Measurements from ENCODE around the gene GDPGP1.
A peak's percentile ranks its signal among the peaks of the same experiment; 100 is the strongest.

Gene GDPGP1

DNA sequence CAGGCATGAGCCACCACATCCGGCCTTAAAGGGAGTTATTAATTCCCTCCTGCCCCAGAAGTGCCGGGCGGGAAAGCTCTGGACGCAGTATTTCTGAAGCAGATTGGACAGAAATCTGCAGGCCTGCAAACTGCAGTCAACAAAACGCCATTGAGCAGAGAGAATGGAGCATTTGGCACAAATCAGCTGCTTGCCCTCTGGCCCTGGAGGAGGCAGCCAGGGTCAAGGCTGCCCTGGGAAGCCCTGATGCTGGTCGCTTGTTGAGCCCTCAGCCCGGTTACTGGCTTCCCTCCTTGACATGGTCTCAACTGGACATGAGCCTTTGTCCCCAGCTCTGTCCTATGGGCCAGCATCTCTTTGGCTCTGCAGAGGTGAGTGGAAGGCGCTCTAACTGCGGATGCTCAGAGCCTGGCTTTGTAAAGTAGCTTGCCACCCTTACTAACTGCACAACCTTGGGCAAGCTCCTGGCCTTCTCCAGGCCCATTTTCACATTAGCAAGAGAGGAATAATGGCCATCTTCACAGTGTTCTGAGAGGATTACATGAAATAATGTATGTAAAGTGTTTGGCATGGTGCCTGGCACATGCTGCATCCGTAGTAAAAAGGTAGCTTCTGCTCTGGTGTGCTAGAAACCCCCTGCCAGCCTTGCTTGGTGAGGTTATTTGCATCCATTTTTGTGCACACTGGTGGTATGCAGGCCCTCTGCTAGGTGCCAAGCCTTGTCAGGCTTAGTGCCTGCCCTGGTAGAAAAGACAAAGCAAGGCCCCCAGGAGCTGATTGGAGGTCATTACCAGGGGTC, 28.8 kb upstream of the GDPGP1 start:
- DNase-seq, result no peak

DNA sequence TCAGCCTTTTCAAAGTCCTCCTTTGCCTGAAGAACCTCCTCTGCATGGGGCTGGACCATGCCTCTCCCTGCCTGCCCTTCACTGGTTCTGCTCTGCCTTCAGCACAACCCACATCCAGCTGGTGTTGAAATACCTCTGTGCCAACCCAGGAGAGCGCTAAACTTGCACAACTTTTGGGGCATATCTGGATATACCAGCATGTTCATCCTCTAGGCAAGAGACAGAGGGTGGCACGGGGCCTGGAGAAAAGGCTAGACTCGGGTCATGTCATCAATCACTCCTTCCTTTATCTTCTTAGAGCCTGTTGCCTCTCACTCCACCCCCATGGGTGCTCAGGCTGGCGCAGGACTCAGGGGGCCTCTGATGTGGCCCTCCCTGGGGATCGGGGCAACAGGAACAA, 28.1 kb upstream of the GDPGP1 start:
- peak; percentile 28 for DNase-seq

- no peak for DNase-seq
Measured at GRCh38 chr15:90207252-90207651, 26.8 kb upstream of the GDPGP1 start.

DNA sequence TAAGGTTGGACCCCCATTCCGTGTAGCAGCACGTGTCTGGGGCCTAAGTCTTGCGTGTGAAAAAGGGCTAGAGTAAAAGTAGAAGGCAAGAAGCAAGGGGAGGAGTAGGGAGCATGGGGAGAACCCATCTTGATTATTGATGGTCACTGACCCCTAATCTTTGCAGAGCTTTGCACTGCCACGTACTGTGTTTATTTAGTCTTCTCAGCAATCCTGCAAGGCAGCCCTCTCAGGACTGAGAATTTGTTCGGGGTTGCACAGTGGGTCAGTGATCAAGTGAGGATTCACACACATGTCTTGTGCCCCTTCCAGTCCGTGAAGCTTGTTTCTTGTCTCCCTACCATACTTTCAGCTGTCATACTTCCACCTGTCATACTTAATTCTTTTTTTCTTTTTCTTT, 25.7 kb upstream of the GDPGP1 start:
- no peak for DNase-seq

DNA sequence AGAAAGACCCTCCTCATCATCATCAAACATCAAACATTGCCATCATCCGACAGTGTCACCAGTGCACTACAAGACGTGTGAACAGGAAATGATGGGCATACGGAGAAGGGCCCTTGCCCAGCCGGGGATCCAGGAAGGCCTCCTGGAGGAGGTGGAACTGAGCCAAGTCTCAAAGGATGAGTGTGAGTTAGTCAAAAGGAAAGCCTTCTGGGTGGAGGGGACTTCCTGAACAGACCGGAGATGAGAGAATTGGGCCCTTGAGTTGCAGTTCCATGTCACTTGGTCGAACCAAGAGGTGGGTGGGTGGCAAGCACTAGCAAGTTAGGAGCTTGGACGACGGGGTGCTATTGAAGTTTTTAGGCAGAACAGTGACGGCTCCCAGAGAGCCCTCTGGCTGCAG, 24.4 kb upstream of the GDPGP1 start:
- no peak for DNase-seq

DNA sequence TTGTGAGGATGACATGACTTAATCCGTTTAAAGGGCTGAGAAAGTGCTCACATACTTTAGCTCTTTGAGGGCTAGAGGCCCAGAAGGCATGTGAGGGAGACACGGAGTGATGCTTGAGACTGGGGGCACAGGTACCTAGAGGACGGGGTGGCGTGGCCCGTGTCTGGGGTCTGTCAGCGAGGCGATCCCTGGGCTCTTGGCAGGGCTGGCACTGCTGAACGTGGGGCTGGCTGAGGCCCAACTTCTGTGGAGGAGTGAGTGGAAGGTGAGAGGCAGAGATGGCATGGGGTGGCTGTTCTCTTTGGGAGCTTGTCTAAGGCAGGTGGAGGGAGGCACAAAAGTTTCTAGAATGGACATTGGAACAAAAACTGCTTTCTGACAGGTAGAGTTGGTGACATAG, 23.4 kb upstream of the GDPGP1 start:
- DNase-seq, result no peak

DNA sequence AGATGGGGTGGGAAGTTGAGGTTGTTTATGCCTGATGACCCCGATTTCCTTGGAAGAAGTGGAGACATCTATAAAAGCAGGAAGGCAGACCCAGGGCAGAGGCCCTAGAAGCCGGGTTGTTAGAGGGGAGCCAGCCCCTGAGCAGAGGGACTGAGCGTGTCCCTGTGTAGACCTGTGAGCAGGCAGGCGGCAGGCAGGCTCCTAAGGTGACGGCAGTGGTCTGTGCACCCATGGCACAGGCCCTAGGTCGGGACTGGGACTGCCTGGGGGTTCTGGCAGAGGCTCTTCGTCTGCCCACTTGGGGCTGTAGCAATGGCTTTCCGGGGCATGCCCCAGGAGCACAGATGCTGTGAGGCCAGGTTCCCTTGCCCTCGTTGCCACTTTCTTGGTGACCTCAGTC, 23.0 kb upstream of the GDPGP1 start:
- DNase-seq, result no peak

DNA sequence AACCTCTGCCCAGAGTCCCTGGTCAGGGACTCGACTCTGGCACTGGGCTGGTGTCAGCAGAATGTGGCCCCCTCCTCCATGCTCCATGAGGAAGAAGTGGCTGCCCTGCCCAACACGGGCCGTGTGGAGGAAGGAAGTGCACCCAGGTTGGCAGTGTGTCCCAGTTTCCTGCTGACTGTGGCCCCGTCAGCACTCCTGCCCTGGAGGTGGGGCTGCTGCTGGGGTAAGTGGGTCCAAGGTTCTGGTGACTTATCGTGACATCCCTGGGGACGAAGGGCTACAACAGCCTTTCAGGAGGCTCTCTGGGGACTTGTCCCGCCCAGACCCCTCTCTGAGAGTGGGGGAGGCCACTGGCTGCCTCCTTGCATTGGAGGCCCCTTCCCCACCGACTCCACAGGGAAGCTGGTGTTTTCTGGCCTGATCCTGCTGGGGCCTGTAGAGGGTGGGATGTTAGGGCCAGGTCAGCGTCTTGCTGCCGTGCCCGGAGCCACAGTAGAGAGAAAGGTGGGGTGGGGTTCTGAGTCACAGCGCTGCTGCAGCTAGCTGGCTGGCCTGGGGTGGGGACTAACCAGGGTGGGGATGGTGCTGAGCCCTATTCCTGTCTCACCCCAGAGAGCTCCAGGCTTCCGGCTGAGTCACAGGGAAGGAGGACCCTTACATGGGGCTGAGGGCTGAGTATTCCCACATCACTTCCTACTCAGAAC, 22.4 kb upstream of the GDPGP1 start:
- DNase-seq, result peak; percentile 71

GRCh38 chr15:90212221-90213098, 21.5 kb upstream of the GDPGP1 start:
- DNase-seq, result no peak

- peak; percentile 37 for DNase-seq
Measured at GRCh38 chr15:90213122-90213817, 20.7 kb upstream of the GDPGP1 start.

DNA sequence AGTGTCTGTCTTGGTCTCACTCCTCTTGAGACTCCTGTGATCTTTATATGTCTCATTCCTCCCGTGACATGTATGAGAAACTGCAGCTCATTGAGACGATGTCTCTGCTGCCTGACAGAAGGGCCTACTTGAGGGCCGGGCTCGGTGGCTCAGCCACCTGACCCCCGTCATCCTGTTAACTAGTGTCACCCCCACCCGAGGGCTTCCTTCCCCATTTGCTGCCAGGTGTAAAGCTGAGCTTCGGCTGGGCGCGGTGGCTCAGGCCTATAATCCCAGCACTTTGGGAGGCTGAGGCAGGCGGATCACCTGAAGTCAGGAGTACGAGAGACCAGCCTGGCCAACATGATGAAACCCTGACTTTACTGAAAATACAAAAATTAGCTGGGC, 20.2 kb upstream of the GDPGP1 start:
- DNase-seq, result no peak

DNA sequence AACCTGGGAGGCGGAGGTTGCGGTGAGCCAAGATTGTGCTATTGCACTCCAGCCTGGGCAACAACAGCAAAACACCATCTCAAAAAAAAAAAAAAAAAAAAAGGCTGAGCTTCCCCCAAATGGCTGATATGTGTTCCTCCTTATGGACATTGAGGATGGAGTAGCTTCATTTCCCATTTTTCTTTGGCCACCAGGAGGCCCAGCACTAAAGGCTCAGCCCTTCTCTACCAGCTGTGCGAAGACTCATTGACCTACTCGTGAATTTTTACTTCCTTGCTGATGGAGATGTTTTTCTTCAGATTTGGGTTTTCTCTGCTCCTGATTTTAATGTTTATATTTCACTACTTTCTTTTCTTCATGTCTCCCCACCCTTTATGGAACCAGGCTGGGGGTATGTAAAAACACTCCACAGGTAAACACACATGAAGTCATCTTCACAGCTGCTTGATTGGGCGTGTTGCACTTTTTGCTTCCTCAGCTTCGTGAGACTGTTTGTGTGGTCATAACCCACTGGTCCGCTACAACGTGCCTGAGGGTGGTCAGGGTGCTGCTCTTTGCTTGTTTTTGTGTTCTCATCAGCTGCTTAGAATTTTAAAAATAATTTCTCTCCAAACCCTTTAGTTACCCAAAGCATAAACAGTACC, 19.3 kb upstream of the GDPGP1 start:
- peak; percentile 40 for DNase-seq

GRCh38 chr15:90217671-90218394, 16.2 kb upstream of the GDPGP1 start:
- no peak for DNase-seq

DNA sequence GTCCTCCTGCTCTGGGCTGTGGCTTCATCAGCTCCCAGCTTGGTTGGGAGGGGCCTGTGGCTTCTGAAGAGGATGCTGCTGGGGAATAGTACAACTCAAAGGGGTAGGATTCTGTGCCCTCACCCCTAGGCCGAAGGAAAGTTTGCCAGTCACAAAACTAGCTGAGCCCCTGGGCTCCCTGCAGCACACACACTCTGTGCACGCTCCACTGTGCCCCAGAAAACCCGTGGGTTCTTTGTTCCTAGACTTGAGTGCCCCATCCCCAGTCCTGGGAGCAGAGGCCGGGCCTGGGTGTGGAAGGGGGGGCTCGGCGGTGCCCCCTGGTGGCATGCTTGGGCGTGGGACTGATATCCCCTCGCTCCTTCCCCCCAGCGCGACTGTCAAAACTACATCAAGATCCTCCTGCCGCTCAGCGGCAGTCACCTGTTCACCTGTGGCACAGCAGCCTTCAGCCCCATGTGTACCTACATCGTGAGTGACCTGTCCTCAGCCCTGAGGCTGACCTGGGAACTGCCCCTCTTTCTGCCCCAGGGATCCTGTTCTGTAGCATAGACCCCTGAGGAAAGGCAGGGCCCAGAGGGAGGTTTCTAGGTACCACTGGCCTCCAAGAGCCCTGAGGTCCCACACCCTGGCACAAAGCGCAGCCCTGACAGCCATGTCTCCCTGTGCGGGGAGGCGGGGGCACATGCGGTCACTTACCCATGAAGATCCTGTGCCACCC, 14.4 kb upstream of the GDPGP1 start:
- DNase-seq, result peak; percentile 20

GRCh38 chr15:90221246-90221900, 12.6 kb upstream of the GDPGP1 start:
- peak; percentile 63 for DNase-seq

GRCh38 chr15:90222547-90222946, 11.5 kb upstream of the GDPGP1 start:
- DNase-seq, result no peak

DNA sequence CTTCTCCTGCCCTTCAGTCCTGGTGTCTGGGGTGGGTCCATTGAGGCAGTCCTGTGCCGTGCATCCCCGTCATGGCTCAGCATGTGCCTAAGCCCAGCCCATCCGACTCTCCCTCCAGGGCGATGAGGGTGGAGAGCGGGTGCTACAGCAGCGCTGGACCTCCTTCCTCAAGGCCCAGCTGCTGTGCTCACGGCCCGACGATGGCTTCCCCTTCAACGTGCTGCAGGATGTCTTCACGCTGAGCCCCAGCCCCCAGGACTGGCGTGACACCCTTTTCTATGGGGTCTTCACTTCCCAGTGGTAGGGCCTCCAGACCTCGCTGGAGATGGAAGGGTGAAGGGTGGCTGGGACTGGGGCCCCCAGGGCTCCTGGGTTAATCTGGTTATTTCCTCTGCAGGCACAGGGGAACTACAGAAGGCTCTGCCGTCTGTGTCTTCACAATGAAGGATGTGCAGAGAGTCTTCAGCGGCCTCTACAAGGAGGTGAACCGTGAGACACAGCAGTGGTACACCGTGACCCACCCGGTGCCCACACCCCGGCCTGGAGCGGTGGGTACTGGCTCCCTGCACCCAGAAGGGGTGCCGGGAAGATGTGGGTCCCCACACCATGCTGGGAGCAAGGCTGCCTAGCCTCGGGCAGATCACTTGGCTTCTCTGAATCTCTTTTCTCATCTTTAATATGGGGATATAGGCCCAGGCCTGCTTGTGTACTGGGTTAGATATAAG, 10.4 kb upstream of the GDPGP1 start:
- DNase-seq, result no peak

GRCh38 chr15:90225047-90225446, 9.0 kb upstream of the GDPGP1 start:
- no peak for DNase-seq

- no peak for DNase-seq
Measured at GRCh38 chr15:90225504-90226234, 8.3 kb upstream of the GDPGP1 start.

All from NCI-H226 (cell line).